Activated T-helper 17 cell treated with anti-CD3 and anti-CD28 coated beads, Interleukin-2, amount 50 U/mL, for 72 hours (primary cell): Measurements from ENCODE around the gene SPATA3. TPM values are rescaled to one million over a fixed set of nuclear protein-coding genes. Genes with fewer than 3 reads are reported as not detected.

Experiments
- ATAC-seq: fragments of 150-1000 bp; cut with Tn5 transposase; replicated peaks from 2 replicates; pipeline ENCODE4 v1.10.0; 2021; ENCODE audit warnings: mild to moderate bottlenecking, moderate library complexity
- H3K27ac Mint-ChIP-seq: one replicate; pipeline ENCODE4 v1.8.0; 2022; ENCODE audit warnings: mixed read lengths
- H3K27me3 Mint-ChIP-seq: one replicate; pipeline ENCODE4 v1.8.0; 2022; ENCODE audit warnings: mixed read lengths
- H3K36me3 Mint-ChIP-seq: one replicate; pipeline ENCODE4 v1.8.0; 2022; ENCODE audit warnings: low read depth, mild to moderate bottlenecking, mixed read lengths
- H3K4me1 Mint-ChIP-seq: one replicate; pipeline ENCODE4 v1.8.0; 2022; ENCODE audit warnings: mixed read lengths
- H3K4me3 Mint-ChIP-seq: one replicate; pipeline ENCODE4 v1.8.0; 2022; ENCODE audit warnings: mild to moderate bottlenecking, mixed read lengths
- H3K9me3 Mint-ChIP-seq: one replicate; pipeline ENCODE4 v1.8.0; 2022; ENCODE audit warnings: mixed read lengths
- total RNA-seq, 2 donors: library from RNA; stranded (reverse); gene quantifications; one replicate each; pipeline ENCODE4 v1.2.3, GENCODE V29; 2022

Gene SPATA3
- total RNA-seq, 2 donors from 2014 or later = 2.2 to 2.5 TPM

DNA sequence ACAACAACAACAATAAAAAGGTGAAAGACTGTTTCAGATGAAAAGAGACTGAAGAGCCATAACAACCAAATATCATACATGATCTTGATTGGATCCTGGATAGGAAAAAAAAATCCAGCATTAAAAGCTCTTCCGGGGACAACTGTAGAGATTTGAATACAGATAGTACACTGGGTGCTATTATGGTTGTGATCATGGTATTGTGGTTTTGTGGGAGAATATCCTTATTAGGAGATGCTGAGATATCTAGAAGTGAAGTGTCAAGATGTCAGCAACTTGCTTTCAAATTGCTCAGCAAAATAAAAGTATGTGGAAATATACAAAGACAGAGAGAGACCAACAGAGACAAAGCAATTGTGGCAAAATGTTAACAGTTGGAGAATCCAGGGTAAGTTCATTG, 15.5 kb upstream of the SPATA3 start:
- H3K9me3 Mint-ChIP-seq = no peaks in the 10 kb centered on the region
- H3K4me1 Mint-ChIP-seq = peaks cover 49% of the 10 kb centered on the region
- no peak for ATAC-seq
- no peaks in the 10 kb centered on the region for H3K27me3 Mint-ChIP-seq
- H3K4me3 Mint-ChIP-seq = peak overlapping the region; percentile 68
- H3K36me3 Mint-ChIP-seq = peaks cover 30% of the 10 kb centered on the region
- peak overlapping the region; percentile 51 for H3K27ac Mint-ChIP-seq

DNA sequence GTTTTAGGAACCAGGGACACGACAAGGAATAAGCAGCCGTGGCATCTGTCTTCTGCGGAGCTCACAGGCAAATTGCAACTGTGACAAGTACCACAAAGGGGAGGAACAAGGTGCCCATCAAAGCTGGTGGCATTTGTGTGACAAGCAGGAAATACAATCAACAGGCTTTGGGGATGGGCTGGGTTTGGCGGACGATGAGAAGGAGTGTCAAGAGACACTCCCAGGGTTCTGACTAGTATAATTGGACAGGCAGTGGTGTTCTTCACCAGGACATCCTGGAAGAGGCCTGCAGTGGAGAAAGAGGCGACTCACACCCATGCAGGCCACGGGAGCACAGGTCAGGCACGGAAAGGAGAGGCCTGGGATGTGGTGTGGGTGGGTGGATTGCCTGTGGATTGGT, 14.2 kb upstream of the SPATA3 start:
- Mint-ChIP-seq H3K27ac (peak overlapping the region; percentile 51), H3K4me3 (peak overlapping the region; percentile 68), H3K4me1 (peaks cover 45% of the 10 kb centered on the region), H3K27me3 (no peaks in the 10 kb centered on the region), H3K9me3 (no peaks in the 10 kb centered on the region), H3K36me3 (peaks cover 30% of the 10 kb centered on the region)
- peak; percentile 44 for ATAC-seq

DNA sequence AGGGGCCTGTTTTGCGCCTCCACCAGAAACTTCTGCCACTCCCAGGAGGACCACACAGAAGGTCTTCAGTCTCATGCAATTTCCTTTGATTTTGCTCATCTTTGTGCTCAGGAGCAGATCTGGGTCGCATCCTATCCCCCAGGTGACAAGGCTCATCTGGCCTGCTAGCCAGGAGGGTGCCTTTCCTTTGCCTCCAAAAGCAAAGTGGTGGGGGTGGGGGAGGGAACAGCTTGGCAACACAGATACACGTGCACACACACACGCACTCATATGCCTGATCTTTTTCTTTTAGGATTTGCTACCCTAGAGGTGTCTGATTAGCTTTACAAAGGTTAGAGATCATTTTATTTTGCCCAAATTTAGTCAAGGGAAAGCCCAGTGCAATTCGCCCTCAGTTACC, 13.8 kb upstream of the SPATA3 start:
- H3K4me3 Mint-ChIP-seq = peak overlapping the region; percentile 68
- no peaks in the 10 kb centered on the region for H3K9me3 Mint-ChIP-seq
- no peaks in the 10 kb centered on the region for H3K27me3 Mint-ChIP-seq
- H3K27ac Mint-ChIP-seq = peak overlapping the region; percentile 51
- peaks cover 30% of the 10 kb centered on the region for H3K36me3 Mint-ChIP-seq
- no peak for ATAC-seq
- peaks cover 40% of the 10 kb centered on the region for H3K4me1 Mint-ChIP-seq

DNA sequence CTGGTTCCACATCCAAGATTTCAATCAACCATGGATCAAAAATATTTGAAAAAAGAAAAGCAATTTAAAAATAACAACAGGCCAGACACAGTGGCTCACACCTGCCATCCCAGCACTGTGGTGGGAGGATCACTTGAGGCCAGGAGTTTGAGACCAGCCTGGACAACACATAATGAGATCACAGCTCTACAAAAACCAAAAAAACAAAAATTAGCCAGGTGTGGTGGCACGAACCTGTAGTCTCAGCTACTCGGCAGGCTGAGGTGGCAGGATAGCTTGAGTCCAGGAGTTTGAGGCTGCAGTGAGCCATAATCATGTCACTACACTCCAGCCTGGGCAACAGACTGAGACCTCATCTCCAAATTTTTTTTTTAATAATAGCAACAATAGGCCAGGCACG, 13.4 kb upstream of the SPATA3 start:
- Mint-ChIP-seq H3K4me1 (peaks cover 36% of the 10 kb centered on the region), H3K27ac (peak overlapping the region; percentile 51), H3K4me3 (peak overlapping the region; percentile 68), H3K36me3 (peaks cover 30% of the 10 kb centered on the region), H3K27me3 (no peaks in the 10 kb centered on the region), H3K9me3 (no peaks in the 10 kb centered on the region)
- no peak for ATAC-seq

DNA sequence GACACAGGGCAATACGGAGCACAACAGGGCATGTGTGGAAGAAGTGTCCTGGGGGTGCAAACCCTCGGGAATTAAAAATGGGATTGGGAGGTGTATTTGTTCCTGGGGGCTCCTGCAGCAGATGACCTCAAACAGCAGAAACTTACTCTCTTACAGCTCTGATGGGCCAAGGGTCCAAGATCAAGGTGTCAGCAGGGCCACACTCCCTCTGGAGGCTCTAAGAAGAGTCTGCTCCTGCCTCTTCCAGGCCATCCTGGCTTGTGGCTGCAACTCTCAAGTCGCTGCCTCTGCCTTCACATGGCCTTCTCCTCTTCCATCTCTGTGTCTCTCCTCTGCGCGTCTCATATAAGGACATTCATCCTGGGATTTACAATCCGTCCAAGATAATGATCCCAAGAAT, 12.4 kb upstream of the SPATA3 start:
- Mint-ChIP-seq H3K4me1 (peaks cover 35% of the 10 kb centered on the region), H3K4me3 (peak overlapping the region; percentile 78), H3K27me3 (peaks cover 3% of the 10 kb centered on the region), H3K9me3 (no peaks in the 10 kb centered on the region), H3K36me3 (peaks cover 30% of the 10 kb centered on the region), H3K27ac (peak overlapping the region; percentile 89)
- no peak for ATAC-seq

DNA sequence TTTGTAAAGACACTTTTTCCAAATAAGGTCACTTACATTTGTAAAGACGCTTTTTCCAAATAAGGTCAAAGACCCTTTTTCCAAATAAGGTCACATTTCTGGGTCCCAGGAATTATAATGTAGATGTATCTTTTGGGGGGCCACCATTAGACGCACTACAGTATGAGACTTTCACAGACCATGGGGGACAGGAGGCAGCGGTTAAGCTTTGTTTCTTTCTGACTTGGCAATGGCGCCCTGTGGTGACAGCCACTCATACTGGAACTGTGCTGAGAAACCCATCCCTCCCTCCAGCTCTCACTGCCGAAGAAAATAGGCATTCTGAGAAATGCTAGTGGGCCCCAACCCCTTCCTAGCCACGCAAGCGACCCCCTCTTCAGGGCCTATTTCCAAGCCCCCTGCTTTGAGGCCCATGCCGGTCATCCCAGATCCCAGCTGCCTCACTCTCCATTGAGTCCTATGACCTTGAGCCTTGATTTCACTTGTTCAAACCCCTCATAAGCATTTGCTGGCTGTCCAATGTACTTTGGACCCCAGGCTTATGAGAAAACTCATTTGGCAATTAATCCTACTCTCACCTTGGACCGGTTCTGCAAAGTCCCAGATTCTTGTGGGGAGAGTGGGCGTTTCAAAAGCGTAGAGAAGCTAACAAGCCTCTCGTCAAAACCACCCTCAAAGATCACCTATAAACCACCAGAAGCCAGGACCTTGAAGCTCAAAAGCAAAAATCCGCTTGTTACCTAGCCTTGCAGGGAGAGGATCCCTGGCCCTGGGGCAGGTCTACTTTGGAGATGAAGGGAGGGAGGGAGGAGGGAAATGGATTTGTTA, 11.3 kb upstream of the SPATA3 start:
- ATAC-seq = peak; percentile 89
- H3K4me1 Mint-ChIP-seq = peaks cover 35% of the 10 kb centered on the region
- peak overlapping the region; percentile 78 for H3K4me3 Mint-ChIP-seq
- H3K27me3 Mint-ChIP-seq = peaks cover 3% of the 10 kb centered on the region
- peak overlapping the region; percentile 89 for H3K27ac Mint-ChIP-seq
- no peaks in the 10 kb centered on the region for H3K9me3 Mint-ChIP-seq
- peaks cover 30% of the 10 kb centered on the region for H3K36me3 Mint-ChIP-seq

DNA sequence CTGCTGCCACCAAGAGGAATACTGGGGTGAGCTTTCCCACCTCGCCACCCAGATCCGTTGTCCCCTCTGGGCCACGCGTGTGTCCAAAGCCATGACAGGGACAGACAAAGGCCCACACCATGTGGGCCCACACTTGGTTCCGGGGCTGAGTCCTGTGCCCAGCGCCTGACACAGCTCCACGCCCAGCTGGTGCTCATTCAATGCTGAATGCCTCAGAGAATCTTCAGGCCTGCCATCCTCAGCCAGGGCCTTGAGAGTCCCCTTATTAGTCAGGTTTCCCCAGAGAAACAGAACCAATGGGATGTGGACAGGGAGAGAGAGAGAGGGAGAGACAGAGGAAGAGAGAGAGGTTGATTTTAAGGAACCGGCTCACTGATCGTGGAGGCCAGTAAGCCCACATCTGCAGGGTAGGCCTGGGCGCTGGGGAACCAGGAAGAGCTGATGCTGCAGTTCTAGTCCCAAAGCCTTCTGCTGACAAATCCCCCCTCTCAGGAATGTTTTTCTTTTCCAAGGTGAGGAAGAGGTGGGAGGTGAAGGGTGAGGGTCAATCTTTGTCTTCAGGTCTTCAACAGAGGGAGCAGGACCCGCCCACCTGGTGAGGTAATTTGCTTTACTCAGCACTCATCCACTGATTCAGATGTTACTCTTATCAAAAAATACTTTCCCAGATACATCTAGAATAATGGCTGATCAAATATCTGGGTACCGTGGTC, 10.2 kb upstream of the SPATA3 start:
- H3K4me3 Mint-ChIP-seq = peak overlapping the region; percentile 78
- H3K27ac Mint-ChIP-seq = peak overlapping the region; percentile 89

DNA sequence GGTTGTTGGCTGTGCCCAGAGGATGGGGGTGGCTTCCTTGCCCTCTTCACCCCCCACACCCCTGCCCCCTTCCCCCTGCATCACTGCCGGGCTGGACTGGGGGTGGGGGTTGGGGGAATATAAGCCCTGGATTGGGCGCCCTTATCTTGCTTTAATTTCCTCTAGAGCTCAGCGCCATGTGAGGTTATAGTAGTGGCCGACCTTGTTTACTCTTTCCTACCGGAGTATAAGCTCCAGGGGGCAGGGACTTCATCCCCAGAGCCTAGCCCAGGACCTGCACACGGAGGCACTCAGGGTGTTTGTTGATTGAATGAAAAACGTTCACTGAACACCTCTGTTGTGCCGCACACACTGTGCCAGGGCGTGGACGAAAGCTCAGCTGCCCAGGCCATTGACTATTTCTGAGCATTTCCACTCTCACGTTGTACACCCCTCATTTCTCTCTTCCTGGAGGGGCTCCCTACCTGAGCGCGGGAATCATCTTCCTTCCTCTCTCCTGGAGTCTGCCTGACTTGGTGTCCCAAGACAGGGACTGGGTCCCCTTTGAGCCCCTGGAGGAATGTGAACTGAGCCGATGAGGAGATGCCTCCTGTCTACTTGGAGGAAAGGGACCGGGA, 9.3 kb upstream of the SPATA3 start:
- ATAC-seq = no peak
- peak overlapping the region; percentile 38 for H3K27ac Mint-ChIP-seq
- no peaks in the 10 kb centered on the region for H3K9me3 Mint-ChIP-seq

More for the DNA sequence above, 10.2 kb upstream of the SPATA3 start:
- H3K9me3 Mint-ChIP-seq = no peaks in the 10 kb centered on the region
- peaks cover 29% of the 10 kb centered on the region for H3K4me1 Mint-ChIP-seq
- peaks cover 3% of the 10 kb centered on the region for H3K27me3 Mint-ChIP-seq
- H3K36me3 Mint-ChIP-seq = peaks cover 30% of the 10 kb centered on the region
- ATAC-seq = no peak

DNA sequence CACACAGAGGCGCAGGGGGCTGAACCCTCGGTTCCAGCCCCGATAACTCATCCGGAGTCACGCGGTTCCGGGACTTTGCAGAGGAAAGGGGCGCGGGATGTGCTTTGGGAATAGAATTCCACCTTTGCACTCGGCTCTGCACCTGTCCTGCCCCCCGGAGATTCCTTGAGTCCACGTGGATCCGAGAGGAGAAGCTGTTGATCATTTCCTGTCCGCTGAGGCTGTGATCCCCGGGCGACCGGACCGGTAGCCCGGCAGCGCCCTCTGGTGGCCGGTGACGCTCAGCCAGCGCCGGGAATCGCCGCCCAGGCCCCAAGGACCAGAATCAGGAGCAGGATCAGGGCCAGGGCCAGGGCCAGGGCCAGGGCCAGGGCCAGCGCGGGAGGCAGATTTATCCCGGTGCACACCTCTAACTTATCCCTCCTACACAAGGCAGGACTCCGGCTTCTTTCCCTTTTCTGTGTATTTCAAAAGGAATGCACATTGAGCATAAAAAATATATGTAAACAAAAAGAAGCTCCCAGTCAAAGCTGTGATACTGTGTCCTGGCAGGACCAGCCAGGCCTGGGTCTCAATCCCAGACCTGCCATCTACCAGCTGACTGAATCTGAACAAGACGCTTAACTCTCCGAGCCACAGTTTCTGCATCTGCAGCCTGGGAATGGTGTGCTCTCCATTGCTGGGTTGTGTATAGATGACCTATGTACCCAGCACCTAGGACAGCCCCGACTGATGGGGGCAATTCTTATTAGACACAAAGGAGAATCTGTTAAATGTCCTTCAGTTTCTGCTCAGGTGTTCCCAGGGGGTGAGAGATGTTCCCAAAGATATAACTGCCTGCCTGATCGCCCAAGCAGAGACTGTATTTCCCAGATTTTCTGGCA, 8.5 kb upstream of the SPATA3 start:
- ATAC-seq = peak; percentile 42
- Mint-ChIP-seq H3K4me3 (peak overlapping the region; percentile 78), H3K9me3 (no peaks in the 10 kb centered on the region), H3K36me3 (peaks cover 21% of the 10 kb centered on the region), H3K27ac (peak overlapping the region; percentile 38), H3K27me3 (peaks cover 12% of the 10 kb centered on the region), H3K4me1 (peaks cover 18% of the 10 kb centered on the region)

More for the DNA sequence above, 9.3 kb upstream of the SPATA3 start:
- Mint-ChIP-seq H3K27me3 (peaks cover 7% of the 10 kb centered on the region), H3K36me3 (peaks cover 29% of the 10 kb centered on the region), H3K4me1 (peaks cover 24% of the 10 kb centered on the region), H3K4me3 (peak overlapping the region; percentile 78)

DNA sequence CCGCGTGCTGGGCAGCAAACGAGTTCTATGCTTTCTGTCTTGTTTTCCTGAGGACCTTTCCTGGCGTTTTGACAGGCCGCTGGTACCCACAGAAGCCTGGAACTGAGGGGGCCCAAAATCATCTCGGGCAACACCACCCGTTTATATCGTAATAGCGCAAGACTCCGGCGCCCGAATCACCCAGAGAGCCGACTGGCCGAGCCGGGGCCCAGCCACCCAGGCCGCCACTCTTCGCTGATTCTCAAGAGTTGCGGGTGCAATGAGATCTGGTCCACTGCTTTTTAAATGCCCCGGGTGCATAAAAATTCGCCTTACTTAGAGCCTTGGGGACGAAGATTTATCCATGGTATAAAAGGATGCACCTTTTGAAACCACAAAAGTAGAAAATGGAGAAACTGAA, 6.2 kb upstream of the SPATA3 start:
- no peak overlapping the region for H3K27ac Mint-ChIP-seq

DNA sequence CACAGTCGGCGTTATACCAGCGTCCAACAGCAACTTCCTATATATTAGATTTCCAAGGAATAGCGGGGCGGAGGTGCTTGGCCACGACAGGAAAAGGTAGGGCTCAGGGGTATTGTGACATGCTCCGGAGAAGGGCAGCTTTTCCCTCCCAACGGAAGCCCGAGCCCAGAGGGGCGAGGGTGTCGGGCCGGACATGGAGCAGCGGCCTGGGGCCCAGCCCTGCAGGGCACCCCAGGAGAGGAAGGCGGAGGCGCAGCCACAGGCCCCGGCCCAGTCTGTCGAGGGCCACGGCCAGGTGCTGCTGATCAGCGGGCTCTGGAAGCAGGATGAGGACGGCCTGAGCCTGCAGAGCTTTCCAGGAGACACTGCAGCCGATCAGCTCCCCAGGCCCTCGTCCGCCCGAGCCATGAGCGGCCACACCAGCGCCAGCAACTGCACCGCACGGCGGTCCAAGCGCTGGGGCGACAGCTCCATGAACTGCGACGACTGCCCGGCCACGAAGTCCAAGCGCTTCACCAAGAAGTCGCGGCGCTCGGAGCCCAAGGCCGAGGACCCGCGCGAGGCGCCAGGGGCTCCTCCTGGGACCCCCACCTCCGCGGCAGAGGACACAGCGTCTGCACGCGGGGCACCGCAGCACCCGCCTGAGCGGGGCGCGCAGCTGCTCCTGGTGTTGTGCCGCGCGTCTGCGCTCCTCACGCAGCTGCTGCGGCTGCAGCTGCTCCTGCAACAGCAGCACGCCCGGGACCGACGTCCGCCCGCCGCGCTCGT, 5.6 kb upstream of the SPATA3 start:
- Mint-ChIP-seq H3K4me3 (no peak overlapping the region), H3K27me3 (peaks cover 25% of the 10 kb centered on the region), H3K27ac (no peak overlapping the region), H3K4me1 (peaks cover 5% of the 10 kb centered on the region), H3K36me3 (no peaks in the 10 kb centered on the region), H3K9me3 (no peaks in the 10 kb centered on the region)
- ATAC-seq = no peak

More for the DNA sequence above, 6.2 kb upstream of the SPATA3 start:
- ATAC-seq = no peak
- peaks cover 11% of the 10 kb centered on the region for H3K4me1 Mint-ChIP-seq
- H3K9me3 Mint-ChIP-seq = no peaks in the 10 kb centered on the region
- peaks cover 25% of the 10 kb centered on the region for H3K27me3 Mint-ChIP-seq
- H3K4me3 Mint-ChIP-seq = no peak overlapping the region
- peaks cover 3% of the 10 kb centered on the region for H3K36me3 Mint-ChIP-seq

DNA sequence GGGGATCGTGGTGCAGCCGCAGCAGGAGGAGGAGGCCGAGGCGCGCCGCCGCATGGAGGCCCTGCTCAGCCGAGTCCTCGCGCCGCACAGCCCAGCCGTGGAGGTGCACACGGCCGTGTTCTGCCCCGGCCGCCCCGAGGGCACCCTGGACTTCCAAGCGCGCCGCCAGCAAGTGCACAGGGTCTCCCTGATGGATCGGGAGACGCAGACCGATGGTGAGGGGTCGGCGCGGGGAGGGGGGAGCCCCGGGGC, 5.1 kb upstream of the SPATA3 start:
- no peak overlapping the region for H3K27ac Mint-ChIP-seq
- no peaks in the 10 kb centered on the region for H3K9me3 Mint-ChIP-seq
- ATAC-seq = no peak
- H3K4me1 Mint-ChIP-seq = peaks cover under 1% of the 10 kb centered on the region
- H3K4me3 Mint-ChIP-seq = no peak overlapping the region
- H3K27me3 Mint-ChIP-seq = peaks cover 25% of the 10 kb centered on the region
- H3K36me3 Mint-ChIP-seq = no peaks in the 10 kb centered on the region

DNA sequence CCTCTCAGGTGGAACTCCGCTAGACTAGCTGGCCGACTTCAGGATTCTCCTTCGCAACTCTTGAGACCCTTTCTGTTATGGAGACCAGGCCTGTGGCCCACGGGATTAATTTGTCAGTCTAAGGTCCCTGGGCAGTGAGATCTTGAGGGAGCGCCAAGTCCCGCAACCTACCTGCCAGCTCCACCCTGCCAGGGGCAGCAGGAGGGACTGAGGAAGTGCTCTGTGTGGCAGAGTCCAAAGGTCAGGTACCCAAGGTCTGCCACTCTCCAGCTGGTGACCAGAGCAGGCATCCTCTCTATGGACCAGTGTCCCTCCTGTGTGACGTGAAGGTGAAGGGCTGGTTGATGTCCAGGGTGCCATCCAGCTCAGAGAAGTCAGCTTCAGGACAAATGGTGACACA, 4.3 kb upstream of the SPATA3 start:
- no peaks in the 10 kb centered on the region for H3K4me1 Mint-ChIP-seq
- H3K9me3 Mint-ChIP-seq = no peaks in the 10 kb centered on the region
- H3K36me3 Mint-ChIP-seq = no peaks in the 10 kb centered on the region
- no peak for ATAC-seq
- no peak overlapping the region for H3K4me3 Mint-ChIP-seq
- H3K27ac Mint-ChIP-seq = no peak overlapping the region
- H3K27me3 Mint-ChIP-seq = peaks cover 25% of the 10 kb centered on the region
